HepG2 (cell line): ENCODE results near the gene TOLLIP. TPM values are rescaled to one million over a fixed set of nuclear protein-coding genes. Genes with fewer than 3 reads are reported as not detected.

Experiments used
- ATAC-seq: fragments of 200-7000 bp; cut with Tn5 transposase; 3 replicates; pipeline ENCODE4 v1.9.1; 2020; ENCODE audit warnings: mild to moderate bottlenecking, moderate library complexity
- BruUV-seq: library from RNA; stranded (reverse); fragments of 400-500 nt; replicated peaks from 2 replicates; lab custom pipeline; 2021; lab: Mats Ljungman, UMichigan
- CTCF ChIA-PET: fragments of 300-600 bp; formaldehyde crosslinking; extraction: SDS; loops from one replicate; lab custom pipeline; 2021; ENCODE audit warnings: low total read pairs, inconsistent platforms, low intra/inter-chr PET ratio; lab: Yijun Ruan, JAX
- POLR2A ChIA-PET: fragments of 350-600 bp; sonication (Branson Sonifier 250); formaldehyde crosslinking; loops from one replicate; lab custom pipeline; 2020; ENCODE audit warnings: antibody characterized with exemption, inconsistent platforms; lab: Yijun Ruan, JAX
- DNase-seq: peaks from one replicate; pipeline ENCODE4 v3.0.0-alpha.2; 2015; ENCODE audit warnings: low spot score
- FAIRE-seq: peaks from 3 replicates; lab custom pipeline; 2011; peaks lifted over from hg19 to GRCh38; lab: Jason Lieb, UNC
- H2AFZ ChIP-seq: one replicate; pipeline ENCODE4 v1.6.1; 2011; ENCODE audit warnings: low read length, inconsistent platforms
- H3K27ac ChIP-seq: fragments of 300-600 bp; 3 replicates; pipeline ENCODE4 v1.8.0; 2011; ENCODE audit warnings: mixed run types, mild to moderate bottlenecking, mixed read lengths, low read length, inconsistent platforms; ENCODE audit not compliant: insufficient read depth; ENCODE audit errors: extremely low read length
- H3K27me3 ChIP-seq, 2 experiments: fragments of 200-600 bp in 1 of 2; 2 replicates in 1 of 2; 3 replicates in 1 of 2; pipeline versions ENCODE4 v1.6.0 to v1.8.0; 2011; ENCODE audit warnings: low read length in 2 of 2, mild to moderate bottlenecking in 2 of 2, moderate library complexity in 2 of 2, inconsistent platforms in 1 of 2; ENCODE audit not compliant: insufficient read depth in 2 of 2, control insufficient read depth in 1 of 2
- H3K36me3 ChIP-seq, 2 experiments: fragments of 200-600 bp in 1 of 2; replicated peaks in 1 of 2; 2 replicates in 1 of 2; 3 replicates in 1 of 2; pipeline versions ENCODE4 v1.5.1 to v1.8.0; 2011; ENCODE audit warnings: low read length in 2 of 2, inconsistent platforms in 1 of 2; ENCODE audit not compliant: insufficient read depth in 2 of 2, control insufficient read depth in 1 of 2
- H3K4me1 ChIP-seq: 2 replicates; pipeline ENCODE4 v1.5.1; 2012; ENCODE audit warnings: low read length, inconsistent platforms; ENCODE audit not compliant: insufficient read depth
- H3K4me2 ChIP-seq: 2 replicates; pipeline ENCODE4 v1.6.0; 2011; ENCODE audit warnings: low read depth, low read length, inconsistent platforms
- H3K4me3 ChIP-seq, 3 experiments: fragments of 200-600 bp in 1 of 3; sonication (generic), shearing (Covaris generic) in 1 of 3; replicated peaks in 1 of 3; 2 replicates each; pipeline ENCODE4 v1.5.1; 2011 to 2016; ENCODE audit warnings: low read length in 3 of 3, inconsistent platforms in 2 of 3, low read depth in 2 of 3, mild to moderate bottlenecking in 2 of 3, control low read depth in 1 of 3, mixed read lengths in 1 of 3; ENCODE audit not compliant: insufficient read depth in 1 of 3
- H3K79me2 ChIP-seq: one replicate; pipeline ENCODE4 v1.6.1; 2011; ENCODE audit warnings: low read length, inconsistent platforms; ENCODE audit not compliant: insufficient read depth
- H3K9ac ChIP-seq: 2 replicates; pipeline ENCODE4 v1.6.0; 2011; ENCODE audit warnings: mild to moderate bottlenecking, low read depth, low read length, inconsistent platforms; ENCODE audit not compliant: insufficient read depth
- H3K9me3 ChIP-seq: 2 replicates; pipeline ENCODE4 v1.5.1; 2012; ENCODE audit warnings: mild to moderate bottlenecking, low read length
- H4K20me1 ChIP-seq: 2 replicates; pipeline ENCODE4 v1.6.0; 2011; ENCODE audit warnings: inconsistent platforms, mild to moderate bottlenecking, low read length, moderate library complexity; ENCODE audit not compliant: insufficient read depth
- AKAP8 ChIP-seq: sonication (generic); formaldehyde crosslinking; IDR thresholded peaks from 2 replicates; pipeline ENCODE4 v1.5.1; 2020; ENCODE audit warnings: mild to moderate bottlenecking, missing genetic modification reagents
- CBFB ChIP-seq: sonication (generic); formaldehyde crosslinking; IDR thresholded peaks from 2 replicates; pipeline ENCODE4 v1.4.0; 2020; ENCODE audit warnings: missing genetic modification reagents
- HDAC2 ChIP-seq: sonication (generic); formaldehyde crosslinking; IDR thresholded peaks from 2 replicates; pipeline ENCODE4 v1.4.0; 2020; ENCODE audit warnings: missing genetic modification reagents
- HMGA1 ChIP-seq: sonication (generic); formaldehyde crosslinking; conservative IDR thresholded peaks from 2 replicates; pipeline ENCODE4 v1.4.0; 2020; ENCODE audit warnings: missing genetic modification reagents
- MATR3 ChIP-seq: sonication (generic); formaldehyde crosslinking; IDR thresholded peaks from 2 replicates; pipeline ENCODE4 v1.4.0; 2020; ENCODE audit warnings: missing genetic modification reagents
- MTF1 ChIP-seq: sonication (generic); formaldehyde crosslinking; IDR thresholded peaks from 2 replicates; pipeline ENCODE4 v1.5.0; 2020; ENCODE audit warnings: missing genetic modification reagents
- ZBTB46 ChIP-seq: sonication (generic); formaldehyde crosslinking; IDR thresholded peaks from 2 replicates; pipeline ENCODE4 v1.4.0; 2020; ENCODE audit warnings: mild to moderate bottlenecking, missing genetic modification reagents, borderline replicate concordance
- ZFP37 ChIP-seq: sonication (generic); formaldehyde crosslinking; IDR thresholded peaks from 2 replicates; pipeline ENCODE4 v1.4.0; 2020; ENCODE audit warnings: missing genetic modification reagents, borderline replicate concordance
- ZNF564 ChIP-seq: sonication (generic); formaldehyde crosslinking; IDR thresholded peaks from 2 replicates; pipeline ENCODE4 v1.8.1; 2023; ENCODE audit warnings: mild to moderate bottlenecking, missing genetic modification reagents
- ZNF605 ChIP-seq: sonication (generic); formaldehyde crosslinking; IDR thresholded peaks from 2 replicates; pipeline ENCODE4 v1.8.0; 2022; ENCODE audit warnings: mild to moderate bottlenecking, missing genetic modification reagents
- ZNF782 ChIP-seq: sonication (generic); formaldehyde crosslinking; IDR thresholded peaks from 2 replicates; pipeline ENCODE4 v1.4.0; 2020; ENCODE audit warnings: missing genetic modification reagents, mild to moderate bottlenecking, borderline replicate concordance
- ZNF816 ChIP-seq: sonication (generic); formaldehyde crosslinking; IDR thresholded peaks from 2 replicates; pipeline ENCODE4 v1.8.0; 2022; ENCODE audit warnings: missing genetic modification reagents, mild to moderate bottlenecking, borderline replicate concordance
- WGBS: methylation state at CpG from one replicate; pipeline ENCODE4 v1.1.6; 2017; ENCODE audit warnings: low lambda C conversion rate; 5-methylcytosine and 5-hydroxymethylcytosine counted together
- in situ Hi-C: cut with HindIII; loops from 2 replicates; pipeline ENCODE4 v1.10.0; 2017; ENCODE audit warnings: low pct_unique_long_range_greater_than_20kb; ENCODE audit not compliant: extremely low pct_ligation_motif_present
- intact Hi-C: fragments of 100-400 bp; cut with micrococcal nuclease; formaldehyde crosslinking; loops from one replicate; pipeline ENCODE4 v1.10.0; 2022; ENCODE audit not compliant: unreplicated experiment
- polyA plus RNA-seq, 8 experiments: library from polyadenylated mRNA; depleted of rRNA in 3 of 8; stranded (reverse) in 7 of 8; unstranded in 1 of 8; fragments of >200 nt; fragmentation: Illumina TruSeq in 4 of 8; extraction: Trizol in 4 of 8; gene quantifications; 2 replicates each; pipeline versions ENCODE4 v1.2.1 to v1.2.3, GENCODE V29; 2011 to 2016; ENCODE audit warnings: low read depth in 4 of 8, missing spikeins in 1 of 8, mixed read lengths in 1 of 8; ENCODE audit not compliant: insufficient read depth in 1 of 8
- total RNA-seq, 5 experiments: library from RNA; depleted of rRNA; stranded (reverse); fragments of >200 nt; fragmentation: Illumina TruSeq; extraction: Trizol; gene quantifications; 2 replicates each; pipeline ENCODE4 v1.2.3, GENCODE V29; 2016; ENCODE audit warnings: low read depth in 1 of 5

Gene TOLLIP
- total and polyA plus RNA-seq, 2 of the 13 experiments (the other 11 are each of a cell fraction or from before 2014, with no cell fraction given), result 25.9 to 47.5 TPM

- no peaks in the 10 kb centered on the region for H3K9me3 ChIP-seq
- no peak overlapping the region for H3K4me3 ChIP-seq
- intact Hi-C loops, result no loop called here
- no peak for ATAC-seq
- no peaks in the 10 kb centered on the region for H3K79me2 ChIP-seq
- CTCF ChIA-PET, result no interaction called here
- no peaks in the 10 kb centered on the region for H3K36me3 ChIP-seq
- BruUV-seq, result no TSS peak
- no peak for FAIRE-seq
- peaks cover 7 to 34% of the 10 kb centered on the region in 2 experiments for H3K27me3 ChIP-seq
- H3K4me1 ChIP-seq, result no peaks in the 10 kb centered on the region
- POLR2A ChIA-PET, result no interaction called here
- in situ Hi-C loops, result no loop called here
- DNase-seq, result no peak
- no peak overlapping the region for H3K4me2 ChIP-seq
- WGBS, result 19% methylated on average over 21 of the region's 25 CpGs
- H3K9ac ChIP-seq, result no peak overlapping the region
- no peak overlapping the region for H3K27ac ChIP-seq
- H2AFZ ChIP-seq, result no peak overlapping the region
- H4K20me1 ChIP-seq, result no peaks in the 10 kb centered on the region
- TF ChIP-seq ZBTB46, result no peak
- TF ChIP-seq HDAC2 (CRISPR knock-in tag), result no peak
- TF ChIP-seq AKAP8 (CRISPR knock-in tag), result no peak
- no peak for TF ChIP-seq ZNF816 (CRISPR knock-in tag)
- TF ChIP-seq ZNF782 (CRISPR knock-in tag), result no peak
- no peak for TF ChIP-seq MATR3 (CRISPR knock-in tag)
- no peak for TF ChIP-seq MTF1 (CRISPR knock-in tag)
- TF ChIP-seq HMGA1 (CRISPR knock-in tag), result no peak
- no peak for TF ChIP-seq ZNF605
- TF ChIP-seq ZFP37 (CRISPR knock-in tag), result no peak
- no peak for TF ChIP-seq CBFB
- no peak for TF ChIP-seq ZNF564
- TF ChIP-seq, all 625 proteins: peak for 0
These were observed 34.1 kb upstream of the TOLLIP start for GRCh38 chr11:1343391-1344055.
